Prostate gland (tissue), 2 donors: ENCODE results near the gene NRROS. TPM values are rescaled to one million over a fixed set of nuclear protein-coding genes. Genes with fewer than 3 reads are reported as not detected.

Experiments used
- DNase-seq: peaks from one replicate; pipeline ENCODE4 v3.0.0-alpha.2; 2019; ENCODE audit warnings: low spot score
- H3K27ac ChIP-seq, 2 donors: fragments of 200-600 bp; sonication (generic); 2 replicates each; pipeline ENCODE4 v1.5.1; 2017 to 2019
- H3K27me3 ChIP-seq: fragments of 200-600 bp; sonication (generic); replicated peaks from 2 replicates; pipeline ENCODE4 v1.5.1; 2019; ENCODE audit not compliant: insufficient read depth
- H3K36me3 ChIP-seq, 2 donors: fragments of 200-600 bp; sonication (generic); 1 replicate in 1 of 2; 2 replicates in 1 of 2; pipeline versions ENCODE4 v1.5.1 to v1.8.1; 2017 to 2019
- H3K4me1 ChIP-seq: fragments of 200-600 bp; sonication (generic); replicated peaks from 2 replicates; pipeline ENCODE4 v1.5.1; 2019
- H3K4me3 ChIP-seq, 2 donors: fragments of 200-600 bp; sonication (generic); 2 replicates each; pipeline ENCODE4 v1.5.1; 2017 to 2019
- H3K9me3 ChIP-seq: fragments of 200-600 bp; sonication (generic); 2 replicates; pipeline ENCODE4 v1.5.1; 2017
- CTCF ChIP-seq, 4 experiments: fragments of 200-600 bp in 2 of 4; fragments of 450-650 bp in 2 of 4; sonication (generic) in 2 of 4; IDR thresholded peaks; 1 replicate in 3 of 4; 2 replicates in 1 of 4; pipeline ENCODE4 v1.5.1; 2016 to 2019; ENCODE audit warnings: antibody characterized with exemption in 4 of 4, mild to moderate bottlenecking in 2 of 4, moderate library complexity in 2 of 4
- POLR2A ChIP-seq: fragments of 450-650 bp; IDR thresholded peaks from one replicate; pipeline ENCODE4 v1.6.1; 2016; ENCODE audit warnings: antibody characterized with exemption, mild to moderate bottlenecking
- POLR2AphosphoS5 ChIP-seq: sonication (generic); formaldehyde crosslinking; IDR thresholded peaks from one replicate; pipeline ENCODE4 v1.6.1; 2017; ENCODE audit warnings: antibody characterized with exemption
- WGBS: methylation state at CpG from one replicate; pipeline ENCODE4 v1.1.5; 2018; 5-methylcytosine and 5-hydroxymethylcytosine counted together
- intact Hi-C: fragments of 100-400 bp; cut with DNase I; formaldehyde crosslinking; loops from one replicate; pipeline ENCODE4 v1.14.2; 2022
- total RNA-seq, 2 donors: library from RNA; depleted of rRNA; stranded (reverse); fragments of >200 nt; gene quantifications; one replicate each; pipeline ENCODE4 v1.1.0, GENCODE V29; 2016

The NRROS gene
- total RNA-seq, 2 donors from 2014 or later: 2.0 to 5.5 TPM

DNA sequence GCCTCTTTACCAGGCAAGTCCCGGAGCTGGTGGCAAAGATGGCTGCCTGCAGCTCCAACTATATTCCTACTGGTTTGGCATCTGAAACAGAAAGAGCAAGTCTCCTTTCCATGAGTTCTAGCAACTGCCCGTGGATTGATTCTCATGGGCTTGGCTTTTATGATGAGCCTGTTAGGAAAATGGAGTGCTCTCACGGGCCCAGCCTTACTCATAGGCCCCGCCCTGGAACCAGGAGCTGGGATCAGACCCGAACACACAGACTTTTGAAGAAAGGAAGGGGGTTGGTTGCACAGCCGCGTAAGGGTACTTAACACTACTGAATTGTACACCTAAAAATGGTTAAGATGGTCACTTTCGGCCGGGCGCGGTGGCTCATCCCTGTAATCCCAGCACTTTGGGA is 2.9 kb downstream of the NRROS start:
- no peak overlapping the region for H3K4me3 ChIP-seq
- no peaks in the 10 kb centered on the region for H3K9me3 ChIP-seq
- no peaks in the 10 kb centered on the region for H3K4me1 ChIP-seq
- intact Hi-C loops: no loop called here
- no peaks in the 10 kb centered on the region for H3K36me3 ChIP-seq
- H3K27ac ChIP-seq: no peak overlapping the region
- TF ChIP-seq POLR2A (no peak), CTCF (IDR thresholded peaks at IDR 0.05) (no peak), POLR2AphosphoS5 (no peak)
- no peaks in the 10 kb centered on the region for H3K27me3 ChIP-seq
- 83% methylated on average over 11 of the region's 11 CpGs for WGBS
- no peak for DNase-seq

DNA sequence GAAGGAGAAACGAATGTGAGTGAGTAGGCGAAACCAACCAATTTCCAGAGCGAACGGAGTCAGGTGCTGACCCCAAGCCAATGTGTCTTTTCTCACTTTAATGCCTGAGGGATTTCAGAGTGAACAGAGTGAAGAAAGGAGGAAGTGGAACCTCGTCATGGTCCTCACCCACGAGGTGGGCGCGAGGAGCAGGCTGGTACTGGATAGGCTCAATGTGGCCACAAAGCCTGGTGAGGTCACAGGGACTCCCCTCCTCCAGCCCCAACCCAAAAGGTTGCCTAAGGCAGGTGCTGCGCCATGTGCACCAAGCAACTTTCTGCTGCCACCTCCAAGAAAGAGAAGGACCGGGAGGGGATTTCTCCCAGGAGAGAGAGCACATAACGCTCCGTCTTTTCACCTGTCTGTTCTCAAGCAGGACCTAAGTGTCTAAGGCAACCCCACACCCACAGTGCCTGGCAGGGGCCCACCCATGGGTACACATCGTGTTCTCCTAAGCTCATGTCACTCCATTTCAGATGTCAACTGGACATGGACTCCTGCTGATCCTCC is 3.8 kb downstream of the NRROS start:
- H3K27me3 ChIP-seq: no peaks in the 10 kb centered on the region
- TF ChIP-seq POLR2AphosphoS5: no peak
- TF ChIP-seq CTCF (IDR thresholded peaks at IDR 0.05): no peak
- TF ChIP-seq POLR2A: no peak
- intact Hi-C loops: no loop called here
- 76% methylated on average over 13 of the region's 13 CpGs for WGBS
- no peaks in the 10 kb centered on the region for H3K9me3 ChIP-seq
- H3K4me3 ChIP-seq: no peak overlapping the region
- H3K4me1 ChIP-seq: no peaks in the 10 kb centered on the region
- DNase-seq: no peak
- H3K27ac ChIP-seq: no peak overlapping the region
- H3K36me3 ChIP-seq: no peaks in the 10 kb centered on the region

- H3K27ac ChIP-seq: no peak overlapping the region
- intact Hi-C loops: no loop called here
- H3K4me1 ChIP-seq: no peaks in the 10 kb centered on the region
- H3K9me3 ChIP-seq: no peaks in the 10 kb centered on the region
- no peaks in the 10 kb centered on the region for H3K27me3 ChIP-seq
- WGBS: 87% methylated on average over 5 of the region's 5 CpGs
- TF ChIP-seq CTCF (IDR thresholded peaks at IDR 0.05) (no peak), POLR2A (no peak), POLR2AphosphoS5 (no peak)
- no peak overlapping the region for H3K4me3 ChIP-seq
- no peaks in the 10 kb centered on the region for H3K36me3 ChIP-seq
- DNase-seq: no peak
Measured at GRCh38 chr3:196643761-196644160, 4.3 kb downstream of the NRROS start.

DNA sequence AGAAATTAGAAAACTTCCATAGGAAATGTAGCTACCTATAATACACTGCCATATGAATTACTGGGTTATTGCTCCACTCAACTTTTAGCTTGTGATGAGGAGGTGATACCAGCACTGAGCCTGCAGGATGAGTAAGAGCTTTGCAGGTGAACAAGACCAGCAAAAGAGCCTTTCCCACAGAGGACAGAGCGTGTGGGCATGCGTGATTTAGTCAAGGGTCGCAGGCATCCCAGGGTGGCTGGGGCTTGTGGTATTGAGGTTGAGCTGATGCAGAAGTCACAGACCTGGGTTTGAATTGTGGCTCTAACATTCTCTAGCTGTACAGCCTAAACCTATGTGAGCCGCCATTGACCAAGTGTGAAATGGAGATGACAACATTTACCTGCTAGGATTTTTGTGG is 5.6 kb downstream of the NRROS start:
- H3K27me3 ChIP-seq: no peaks in the 10 kb centered on the region
- TF ChIP-seq POLR2AphosphoS5 (no peak), POLR2A (no peak), CTCF (IDR thresholded peaks at IDR 0.05) (no peak)
- no peak overlapping the region for H3K4me3 ChIP-seq
- intact Hi-C loops: no loop called here
- WGBS: 91% methylated on average over 4 of the region's 4 CpGs
- no peak for DNase-seq
- H3K36me3 ChIP-seq: no peaks in the 10 kb centered on the region
- no peak overlapping the region for H3K27ac ChIP-seq
- H3K9me3 ChIP-seq: no peaks in the 10 kb centered on the region
- no peaks in the 10 kb centered on the region for H3K4me1 ChIP-seq

- Histone ChIP-seq H3K36me3 (no peaks in the 10 kb centered on the region), H3K27me3 (no peaks in the 10 kb centered on the region), H3K9me3 (no peaks in the 10 kb centered on the region), H3K4me1 (no peaks in the 10 kb centered on the region), H3K27ac (no peak overlapping the region), H3K4me3 (no peak overlapping the region)
- intact Hi-C loops: no loop called here
- WGBS: 92% methylated on average over 21 of the region's 21 CpGs
- no peak for DNase-seq
- TF ChIP-seq CTCF (IDR thresholded peaks at IDR 0.05) (no peak), POLR2AphosphoS5 (no peak), POLR2A (no peak)
Measured at GRCh38 chr3:196645897-196646665, 6.6 kb downstream of the NRROS start.
